Measurements from ENCODE around the gene HSPA4L.

Gene HSPA4L

DNA sequence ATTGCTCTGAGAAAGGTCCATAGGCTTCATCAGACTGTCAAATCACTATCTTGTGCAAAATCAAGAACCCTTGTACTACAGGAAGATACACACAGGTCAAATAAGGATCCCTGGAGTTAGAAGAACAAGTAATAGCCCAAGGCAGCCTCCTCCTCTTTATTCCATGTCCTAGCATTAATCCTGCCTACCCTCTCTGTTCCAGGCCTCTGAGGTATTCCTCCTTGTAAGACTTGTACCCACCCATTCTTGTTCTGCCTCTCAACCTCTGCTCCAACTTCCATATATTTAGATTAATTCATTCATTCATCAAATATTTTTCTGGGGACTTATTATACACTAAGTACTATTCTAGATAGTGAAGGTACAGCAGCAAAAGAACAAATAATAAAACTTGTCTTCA is 88.2 kb downstream of the HSPA4L start:
- DNase-seq: no peak

DNA sequence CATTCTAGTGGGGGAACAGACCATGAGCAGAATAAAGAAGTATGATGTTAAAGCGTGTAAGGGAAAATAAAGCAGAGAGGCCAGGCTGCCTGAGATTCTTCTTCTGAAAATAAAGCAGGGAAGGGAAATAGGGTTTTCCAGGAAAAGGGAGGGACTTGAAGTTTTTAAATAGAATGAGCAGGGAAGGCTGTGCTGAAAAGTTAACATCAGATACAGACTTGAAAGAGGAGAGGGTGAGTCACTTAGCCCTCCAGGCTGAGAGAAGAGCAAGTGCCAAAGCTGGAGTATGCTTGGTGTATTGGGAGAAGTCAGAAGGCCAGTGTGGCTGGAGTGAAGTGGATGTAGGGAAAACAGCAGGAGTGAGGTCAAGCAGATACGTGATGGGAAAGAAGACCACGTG is 88.6 kb downstream of the HSPA4L start:
- no peak for DNase-seq

DNA sequence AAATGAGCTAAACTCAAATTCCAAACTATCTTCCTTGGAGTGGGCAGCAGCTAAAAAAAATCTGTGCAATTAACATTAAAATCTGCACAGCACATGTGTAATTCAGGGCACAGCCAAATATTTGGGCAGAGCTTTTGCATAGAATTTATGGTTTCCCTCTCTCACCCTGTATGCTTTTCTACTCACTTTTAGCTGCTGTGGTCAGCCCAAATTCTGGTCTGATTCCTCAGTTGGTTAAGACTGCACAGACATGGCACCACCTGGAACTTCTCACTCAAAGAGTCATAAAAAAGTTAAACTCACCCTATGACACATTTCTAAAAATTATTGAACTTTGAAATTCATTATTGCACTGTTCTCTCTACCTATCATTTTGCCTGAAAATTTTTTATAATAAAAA is 93.7 kb downstream of the HSPA4L start:
- DNase-seq: no peak

DNA sequence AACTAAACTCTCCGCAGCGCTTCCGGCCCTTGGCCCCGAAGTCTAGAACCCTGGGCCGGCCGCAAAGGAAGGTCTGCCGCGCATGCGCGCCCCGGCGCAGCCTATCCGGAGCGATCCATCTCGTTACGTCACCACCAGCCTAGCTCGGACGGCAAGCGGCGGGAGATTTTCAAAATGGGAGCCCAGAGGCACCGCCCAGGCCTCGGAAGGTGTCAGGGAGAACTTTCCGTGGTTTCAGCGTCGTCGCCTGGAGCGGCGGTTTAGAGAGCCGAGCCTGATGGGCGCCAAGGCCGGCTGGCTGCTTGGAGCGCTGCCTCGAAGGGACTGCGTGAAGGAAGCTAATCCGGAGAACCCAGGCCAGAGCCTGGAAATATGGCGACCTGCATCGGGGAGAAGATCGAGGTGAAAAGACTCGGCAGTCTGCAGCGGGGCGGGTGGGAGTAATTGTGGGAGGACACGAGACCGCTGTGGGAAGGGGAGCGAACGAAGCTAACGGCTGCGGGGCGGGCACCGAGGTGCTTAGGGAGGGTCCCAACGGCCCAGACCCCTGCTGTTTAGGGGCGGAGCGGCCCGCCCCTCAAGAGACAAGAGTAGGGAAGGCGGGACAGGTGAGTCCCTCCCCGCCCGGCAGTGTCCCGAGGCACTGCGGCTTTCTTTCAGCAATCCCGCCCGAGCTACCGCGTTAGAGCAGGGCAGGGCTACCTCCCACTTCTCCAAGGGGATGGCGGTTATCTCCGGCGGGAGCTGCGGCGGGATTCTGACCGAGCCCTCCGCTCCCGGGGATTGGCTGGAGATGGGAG is 98.8 kb downstream of the HSPA4L start, which contains the start of gene PLK4:
Gene PLK4, plus strand, starts transcription at position 131 of the 800 bp plus-strand sequence. Its CDS starts 242 bp downstream, at position 373.
- peak; percentile 82 to 98 (median 88) for DNase-seq

DNA sequence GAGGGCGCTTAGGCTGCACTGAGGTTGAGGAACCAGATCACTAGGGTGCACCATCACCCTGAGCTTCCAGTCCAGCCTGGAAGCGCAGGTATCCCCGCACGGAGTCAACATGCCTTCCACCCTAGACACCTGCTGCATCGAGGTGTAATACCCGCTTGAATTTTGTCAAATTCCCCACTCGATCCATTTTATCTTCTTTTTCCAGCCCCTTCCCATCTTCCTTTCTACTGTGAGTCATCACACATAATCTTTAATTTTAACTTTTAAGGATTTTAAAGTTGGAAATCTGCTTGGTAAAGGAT is 99.4 kb downstream of the HSPA4L start:
- no peak for DNase-seq

DNA sequence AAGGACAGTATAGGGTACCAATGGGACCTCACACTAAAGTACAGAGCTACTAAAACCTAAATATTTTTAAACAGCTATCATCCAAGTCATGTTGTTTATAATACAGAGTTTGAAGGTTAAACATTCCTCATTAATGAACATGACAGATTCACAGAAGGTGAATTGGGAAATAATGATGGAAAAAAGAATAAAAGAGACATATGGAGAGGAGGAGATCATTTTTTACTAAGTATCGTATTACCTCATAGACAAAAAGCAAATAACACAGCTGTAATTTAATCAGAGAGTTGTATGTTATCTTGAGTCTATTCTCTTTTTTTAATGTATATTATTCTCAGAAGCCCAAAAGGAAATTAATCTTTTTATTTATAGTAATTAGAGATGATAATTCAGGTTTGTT is 106.4 kb downstream of the HSPA4L start:
- no peak for DNase-seq

DNA sequence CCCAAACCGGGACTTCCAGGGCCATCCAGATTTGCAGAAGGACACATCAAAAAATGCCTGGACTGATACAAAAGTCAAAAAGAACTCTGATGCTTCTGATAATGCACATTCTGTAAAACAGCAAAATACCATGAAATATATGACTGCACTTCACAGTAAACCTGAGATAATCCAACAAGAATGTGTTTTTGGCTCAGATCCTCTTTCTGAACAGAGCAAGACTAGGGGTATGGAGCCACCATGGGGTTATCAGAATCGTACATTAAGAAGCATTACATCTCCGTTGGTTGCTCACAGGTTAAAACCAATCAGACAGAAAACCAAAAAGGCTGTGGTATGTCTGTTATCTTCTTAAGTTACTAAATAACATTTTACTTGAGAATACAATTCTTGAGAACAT is 107.8 kb downstream of the HSPA4L start:
- no peak for DNase-seq

Measured in T-helper 1 cell (primary cell).